Measurements from ENCODE around the gene RFFL.

DNA sequence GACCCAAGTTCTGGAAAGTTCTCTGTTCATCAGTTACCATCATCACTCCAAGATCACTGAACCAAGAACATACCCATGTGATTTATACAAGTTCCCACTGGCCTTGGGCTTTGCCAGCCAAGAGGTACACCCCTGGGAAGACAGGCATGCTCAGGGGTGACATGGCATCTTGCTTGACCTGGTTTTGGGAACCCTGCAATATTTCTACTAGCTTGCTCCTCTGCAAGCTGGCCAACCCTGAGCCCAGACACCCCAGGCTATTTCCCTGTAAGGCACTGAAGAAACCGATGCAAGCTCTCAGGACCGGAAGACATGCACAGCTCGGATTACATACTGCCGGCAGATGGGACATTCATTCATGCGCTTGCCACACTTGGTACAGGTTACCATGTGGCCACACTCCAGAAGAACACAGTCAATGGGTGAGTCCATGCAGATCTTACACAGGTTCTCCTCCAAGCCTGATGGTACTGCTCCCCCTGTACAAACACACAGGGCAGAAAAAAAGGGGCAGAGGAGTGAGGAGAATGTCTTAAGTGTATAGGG is 51.8 kb downstream of the RFFL start:
- TF ChIP-seq CTCF (IDR thresholded peaks at IDR 0.05): no peak
- no peak for TF ChIP-seq EZH2 (IDR thresholded peaks at IDR 0.05; ENCODE audit: borderline replicate concordance, insufficient read depth, low read depth, low read length, poor library complexity, severe bottlenecking)

All from B cell (primary cell).